ENCODE data around the gene RBM38. TPM values are rescaled to one million over a fixed set of nuclear protein-coding genes. Genes with fewer than 3 reads are reported as not detected.

Gene RBM38
- total RNA-seq, 4 donors from 2014 or later: 3.7 to 9.1 (median 6.3) TPM

DNA sequence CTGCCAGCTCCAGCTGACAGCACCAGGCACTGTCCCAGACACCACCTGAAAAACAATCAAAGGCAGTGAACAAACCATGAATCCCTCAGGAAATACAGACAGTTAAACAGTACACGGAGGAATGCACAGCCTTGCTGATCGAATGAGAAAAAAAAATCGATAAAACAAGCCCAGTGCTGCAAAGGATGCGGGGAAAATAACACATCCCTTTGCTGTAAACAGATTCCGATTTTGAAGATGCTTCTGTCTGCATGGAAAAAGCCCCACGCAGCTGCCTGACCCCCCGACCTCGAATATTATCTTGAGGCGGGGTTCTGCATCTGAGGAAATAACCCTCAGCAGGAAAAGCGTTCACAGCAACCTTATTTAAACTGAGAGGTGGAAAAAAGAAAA, 43.9 kb downstream of the RBM38 start:
- TF ChIP-seq, protein P1, sequence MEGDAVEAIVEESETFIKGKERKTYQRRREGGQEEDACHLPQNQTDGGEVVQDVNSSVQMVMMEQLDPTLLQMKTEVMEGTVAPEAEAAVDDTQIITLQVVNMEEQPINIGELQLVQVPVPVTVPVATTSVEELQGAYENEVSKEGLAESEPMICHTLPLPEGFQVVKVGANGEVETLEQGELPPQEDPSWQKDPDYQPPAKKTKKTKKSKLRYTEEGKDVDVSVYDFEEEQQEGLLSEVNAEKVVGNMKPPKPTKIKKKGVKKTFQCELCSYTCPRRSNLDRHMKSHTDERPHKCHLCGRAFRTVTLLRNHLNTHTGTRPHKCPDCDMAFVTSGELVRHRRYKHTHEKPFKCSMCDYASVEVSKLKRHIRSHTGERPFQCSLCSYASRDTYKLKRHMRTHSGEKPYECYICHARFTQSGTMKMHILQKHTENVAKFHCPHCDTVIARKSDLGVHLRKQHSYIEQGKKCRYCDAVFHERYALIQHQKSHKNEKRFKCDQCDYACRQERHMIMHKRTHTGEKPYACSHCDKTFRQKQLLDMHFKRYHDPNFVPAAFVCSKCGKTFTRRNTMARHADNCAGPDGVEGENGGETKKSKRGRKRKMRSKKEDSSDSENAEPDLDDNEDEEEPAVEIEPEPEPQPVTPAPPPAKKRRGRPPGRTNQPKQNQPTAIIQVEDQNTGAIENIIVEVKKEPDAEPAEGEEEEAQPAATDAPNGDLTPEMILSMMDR (IDR thresholded peaks at IDR 0.05; ENCODE audit: low read depth): no peak

DNA sequence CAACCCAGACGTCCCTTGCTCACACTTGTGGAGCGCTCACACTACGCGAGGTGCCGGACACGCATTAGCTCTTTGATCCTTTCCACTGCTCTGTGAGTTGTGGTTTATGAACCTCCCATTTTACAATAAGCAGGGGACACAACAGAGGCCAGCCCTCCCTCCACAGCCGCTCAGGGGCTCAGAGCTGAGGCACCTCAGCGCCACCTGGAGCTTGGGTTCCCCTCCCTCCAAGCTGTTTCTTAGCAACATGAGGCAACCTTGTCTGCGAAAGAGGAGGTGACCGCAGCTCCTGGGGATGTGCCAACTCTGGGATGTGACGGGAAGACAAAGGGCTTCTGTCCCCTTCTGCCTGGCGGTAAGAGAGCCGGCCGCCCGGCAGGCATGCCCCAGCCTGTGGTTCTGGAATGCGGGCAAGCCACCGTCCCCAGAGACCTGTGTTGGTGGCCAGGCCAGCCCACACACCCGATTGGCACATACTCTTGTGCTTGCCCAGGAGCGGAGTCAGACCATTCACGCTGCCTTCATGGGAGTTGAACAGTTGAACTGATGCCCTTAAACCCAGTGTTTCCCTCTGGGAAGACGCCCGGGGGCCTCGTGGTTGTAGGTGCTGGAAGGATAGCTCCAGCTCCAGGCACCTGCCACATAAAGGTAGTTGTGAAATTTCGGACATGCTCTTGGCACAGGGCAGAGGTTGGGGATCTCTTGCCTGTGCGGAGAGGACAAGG, 44.5 kb downstream of the RBM38 start:
- TF ChIP-seq, protein P1 (IDR thresholded peaks at IDR 0.05; ENCODE audit: low read depth): no peak

DNA sequence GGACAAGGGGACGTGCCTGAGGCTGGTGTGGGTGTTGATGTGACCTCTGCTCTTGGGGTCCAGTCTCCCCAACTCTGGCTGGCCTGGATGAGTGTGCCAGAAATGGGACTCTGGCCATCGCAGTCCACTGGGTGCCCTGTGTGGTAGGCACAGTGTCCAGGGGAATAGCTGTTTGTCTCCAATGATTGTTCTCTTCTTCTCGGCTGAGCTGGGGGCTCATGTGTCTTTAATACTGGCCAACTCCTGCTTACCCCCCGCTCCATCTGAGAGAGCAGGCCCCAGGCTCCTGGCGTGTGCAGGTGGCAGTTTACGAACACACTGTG, 45.0 kb downstream of the RBM38 start:
- TF ChIP-seq, protein P1 (IDR thresholded peaks at IDR 0.05; ENCODE audit: low read depth): no peak

DNA sequence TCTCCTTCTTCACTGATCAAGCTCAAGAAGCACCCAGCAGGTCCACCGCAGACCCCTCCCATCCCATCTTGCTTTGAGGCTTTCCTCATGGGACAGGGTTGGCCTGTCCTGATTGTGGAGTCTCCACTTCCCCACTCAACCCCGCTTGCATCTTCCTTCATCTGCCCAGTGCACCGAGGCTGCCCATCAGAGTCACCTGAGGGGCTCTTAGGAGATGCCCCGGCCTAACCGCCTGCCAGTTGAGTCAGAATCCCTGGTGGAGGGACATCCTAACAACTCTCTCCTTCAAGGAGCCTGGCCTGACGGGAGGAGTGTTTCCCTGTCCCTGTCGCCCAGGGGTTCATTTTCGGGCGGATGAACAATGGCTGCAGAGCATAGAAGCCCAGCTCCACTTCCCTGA, 46.1 kb downstream of the RBM38 start:
- TF ChIP-seq, protein P1 (IDR thresholded peaks at IDR 0.05; ENCODE audit: low read depth): no peak

DNA sequence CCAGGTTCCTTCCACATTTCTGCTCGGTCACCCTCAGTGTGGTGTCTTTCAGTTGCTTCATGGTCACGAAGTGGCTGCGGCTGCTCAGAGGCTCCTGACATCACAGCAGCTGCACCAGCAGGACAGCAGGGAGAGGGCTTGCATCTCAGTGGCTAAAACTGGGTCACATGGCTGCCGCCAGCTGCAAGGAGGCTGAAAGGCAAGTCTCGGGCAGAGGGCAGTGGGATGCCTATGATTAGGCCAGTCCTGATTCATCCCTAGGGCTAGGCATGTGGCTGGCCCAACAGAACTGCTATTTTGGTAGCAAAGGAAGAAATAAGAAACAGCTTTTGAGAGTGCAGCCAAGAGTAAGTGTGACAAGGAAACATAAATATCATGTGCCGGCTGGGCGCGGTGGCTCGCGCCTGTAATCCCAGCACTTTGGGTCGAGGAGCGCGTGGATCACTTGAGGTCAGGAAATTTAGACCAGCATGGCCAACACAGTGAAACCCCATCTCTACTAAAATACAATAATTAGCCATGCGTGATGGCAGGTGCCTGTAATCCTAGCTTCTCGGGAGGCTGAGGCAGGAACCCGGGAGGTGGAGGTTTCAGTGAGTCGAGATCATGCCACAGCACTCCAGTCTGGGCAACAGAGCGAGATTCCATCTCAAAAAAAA, 46.6 kb downstream of the RBM38 start:
- TF ChIP-seq, protein P1 (IDR thresholded peaks at IDR 0.05; ENCODE audit: low read depth): no peak

DNA sequence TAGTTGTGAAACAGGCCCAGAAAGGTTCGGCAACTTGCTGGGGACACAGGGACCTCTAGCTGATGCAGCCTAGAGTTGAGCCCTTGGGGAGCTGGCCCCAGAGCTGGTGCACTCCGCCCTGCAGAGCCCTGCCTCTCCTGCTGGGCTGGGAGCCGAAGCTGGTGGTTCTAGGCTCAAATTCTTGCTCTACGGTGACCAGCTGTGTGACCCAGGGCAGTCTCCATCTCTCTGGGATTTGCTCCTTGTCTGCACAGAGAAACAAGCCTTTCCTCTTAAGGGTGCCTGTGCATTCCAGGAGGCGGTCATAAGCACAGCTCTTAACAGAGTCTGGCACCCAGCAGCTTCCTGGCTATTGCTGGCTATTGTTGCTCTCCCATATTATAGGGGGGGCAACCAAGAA, 47.4 kb downstream of the RBM38 start:
- TF ChIP-seq, protein P1 (IDR thresholded peaks at IDR 0.05; ENCODE audit: low read depth): no peak

DNA sequence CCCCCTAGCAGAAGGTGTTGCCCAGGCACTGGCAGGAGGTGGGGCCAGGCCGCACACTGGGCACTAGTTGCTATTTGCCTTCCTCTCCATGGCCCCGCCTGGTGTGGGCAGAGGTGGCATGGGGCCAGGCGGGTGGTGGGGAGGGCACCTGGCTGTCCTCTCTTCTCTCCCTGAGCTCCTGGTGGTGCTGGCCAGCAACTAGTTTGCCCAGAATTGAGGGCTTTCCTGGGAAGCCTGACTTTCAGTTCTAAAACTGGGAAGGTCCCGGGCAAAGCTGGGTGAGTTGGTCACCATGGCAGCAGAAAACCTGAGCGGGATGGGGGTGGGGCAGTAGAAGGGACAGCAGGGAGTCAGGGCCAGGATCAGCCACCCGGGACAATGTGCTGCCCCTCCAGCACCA, 48.2 kb downstream of the RBM38 start:
- TF ChIP-seq, protein P1 (IDR thresholded peaks at IDR 0.05; ENCODE audit: low read depth): no peak
